Vagina (tissue), 2 donors: ENCODE results near the gene NCOA4. TPM values are rescaled to one million over a fixed set of nuclear protein-coding genes. Genes with fewer than 3 reads are reported as not detected.
A peak's percentile ranks its signal among the peaks of the same experiment; 100 is the strongest.
"Not testable (repeated sequence)": the region's sequence is repeated elsewhere in the genome, so short reads cannot be mapped to it uniquely, and the experiment has no call there.

Experiments
- DNase-seq, 2 donors: peaks; one replicate each; pipeline ENCODE4 v3.0.0-alpha.2; 2017; ENCODE audit errors: extremely low spot score in 2 of 2
- H3K27ac ChIP-seq: fragments of 200-600 bp; sonication (generic); one replicate; pipeline ENCODE4 v1.5.1; 2019
- H3K27me3 ChIP-seq: fragments of 200-600 bp; sonication (generic); one replicate; pipeline ENCODE4 v1.5.1; 2019
- H3K36me3 ChIP-seq, 2 donors: fragments of 200-600 bp; sonication (generic); one replicate each; pipeline ENCODE4 v1.5.1; 2017 to 2019
- H3K4me1 ChIP-seq: fragments of 200-600 bp; sonication (generic); one replicate; pipeline ENCODE4 v1.5.1; 2019
- H3K4me3 ChIP-seq, 2 donors: fragments of 200-600 bp; sonication (generic); 1 replicate in 1 of 2; 2 replicates in 1 of 2; pipeline ENCODE4 v1.5.1; 2016 to 2019
- H3K9me3 ChIP-seq: fragments of 200-600 bp; sonication (generic); one replicate; pipeline ENCODE4 v1.5.1; 2019
- CTCF ChIP-seq, 3 experiments: fragments of 450-650 bp in 2 of 3; fragments of 200-600 bp in 1 of 3; sonication (generic) in 1 of 3; IDR thresholded peaks; one replicate each; pipeline ENCODE4 v1.5.1; 2017 to 2019; ENCODE audit warnings: antibody characterized with exemption in 3 of 3, mild to moderate bottlenecking in 2 of 3, moderate library complexity in 2 of 3
- POLR2A ChIP-seq, 2 donors: fragments of 450-650 bp; IDR thresholded peaks; one replicate each; pipeline ENCODE4 v1.6.1; 2017; ENCODE audit warnings: antibody characterized with exemption in 2 of 2, mild to moderate bottlenecking in 2 of 2, moderate library complexity in 2 of 2
- POLR2AphosphoS5 ChIP-seq, 2 donors: sonication (generic); formaldehyde crosslinking; IDR thresholded peaks; one replicate each; pipeline ENCODE4 v1.9.0; 2017; ENCODE audit warnings: antibody characterized with exemption in 2 of 2, mild to moderate bottlenecking in 2 of 2, low read depth in 1 of 2; ENCODE audit not compliant: insufficient read depth in 1 of 2
- intact Hi-C: fragments of 100-400 bp; cut with DNase I; formaldehyde crosslinking; loops from one replicate; pipeline ENCODE4 v1.15.1; 2023
- total RNA-seq: library from RNA; depleted of rRNA; stranded (reverse); fragments of >200 nt; gene quantifications from one replicate; pipeline ENCODE4 v1.2.3, GENCODE V29; 2016

NCOA4 gene
- total RNA-seq, 1 donor from 2014 or later, result 110 TPM

DNA sequence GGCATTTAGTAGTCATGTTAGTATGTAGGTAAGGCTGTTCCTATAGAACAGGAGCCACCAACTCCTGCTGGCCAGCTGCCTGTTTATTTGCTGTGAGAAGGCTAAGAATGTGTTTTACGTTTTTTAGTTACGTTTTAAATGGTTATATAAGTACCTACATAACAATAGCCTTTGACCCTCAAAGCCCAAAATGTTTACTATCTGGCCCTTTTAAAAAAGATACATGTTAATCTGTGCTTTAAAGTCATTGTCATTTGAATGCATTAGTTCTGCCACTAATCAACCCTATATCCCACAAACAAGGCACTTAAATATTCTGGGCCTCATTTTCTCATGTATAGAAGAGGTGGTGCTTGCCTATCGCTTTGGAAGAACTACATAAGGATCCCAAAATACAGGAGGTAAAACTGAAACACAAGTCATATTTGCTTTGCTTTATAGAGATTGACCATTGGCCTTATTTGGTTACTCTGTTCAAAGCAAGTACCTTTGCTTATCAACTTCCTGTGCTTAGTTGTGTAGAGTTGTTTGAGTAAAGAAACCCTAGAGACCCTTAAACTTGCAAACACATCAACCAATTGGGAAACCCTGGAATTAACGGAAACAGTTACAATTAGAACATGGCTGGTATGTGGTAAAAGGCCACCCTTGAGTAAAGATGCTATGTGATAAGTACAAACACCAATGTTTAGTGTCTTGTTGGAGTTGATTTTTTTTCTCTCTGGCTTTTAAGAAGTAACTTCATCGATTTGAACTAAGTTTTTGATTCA lies 32.2 kb downstream of the NCOA4 start:
- Histone ChIP-seq H3K27me3 (no peaks in the 10 kb centered on the region), H3K4me1 (no peaks in the 10 kb centered on the region), H3K27ac (no peak overlapping the region), H3K36me3 (peaks cover 4 to 40% of the 10 kb centered on the region in 2 donors), H3K9me3 (no peaks in the 10 kb centered on the region), H3K4me3 (no peak overlapping the region)
- DNase-seq, result no peak
- intact Hi-C loops, result no loop called here
- TF ChIP-seq POLR2AphosphoS5 (IDR thresholded peaks at IDR 0.05; ENCODE audit: insufficient read depth in 1 of 2, low read depth in 1 of 2), result no peak
- TF ChIP-seq POLR2A (IDR thresholded peaks at IDR 0.05), result no peak
- no peak for TF ChIP-seq CTCF (IDR thresholded peaks at IDR 0.05)

- Histone ChIP-seq H3K27ac (no peak overlapping the region), H3K9me3 (no peaks in the 10 kb centered on the region), H3K4me1 (no peaks in the 10 kb centered on the region), H3K27me3 (no peaks in the 10 kb centered on the region), H3K36me3 (peaks cover 4 to 34% of the 10 kb centered on the region in 2 donors), H3K4me3 (no peak overlapping the region)
- DNase-seq, result no peak
- intact Hi-C loops, result no loop called here
- TF ChIP-seq CTCF (IDR thresholded peaks at IDR 0.05) (no peak), POLR2A (IDR thresholded peaks at IDR 0.05) (no peak), POLR2AphosphoS5 (IDR thresholded peaks at IDR 0.05; ENCODE audit: insufficient read depth in 1 of 2, low read depth in 1 of 2) (no peak)
Measured at GRCh38 chr10:45997557-45997956, 32.9 kb downstream of the NCOA4 start.

GRCh38 chr10:45985590-45985989 lies 44.8 kb downstream of the NCOA4 start:
- not testable (repeated sequence) for H3K27ac ChIP-seq, H3K4me1 ChIP-seq, H3K27me3 ChIP-seq, H3K9me3 ChIP-seq, DNase-seq, H3K4me3 ChIP-seq, H3K36me3 ChIP-seq
- intact Hi-C loops, result loop anchor here (5.0 kb wide), 1 partner anchor 408 kb away; no protein-coding TSS in a partner anchor

DNA sequence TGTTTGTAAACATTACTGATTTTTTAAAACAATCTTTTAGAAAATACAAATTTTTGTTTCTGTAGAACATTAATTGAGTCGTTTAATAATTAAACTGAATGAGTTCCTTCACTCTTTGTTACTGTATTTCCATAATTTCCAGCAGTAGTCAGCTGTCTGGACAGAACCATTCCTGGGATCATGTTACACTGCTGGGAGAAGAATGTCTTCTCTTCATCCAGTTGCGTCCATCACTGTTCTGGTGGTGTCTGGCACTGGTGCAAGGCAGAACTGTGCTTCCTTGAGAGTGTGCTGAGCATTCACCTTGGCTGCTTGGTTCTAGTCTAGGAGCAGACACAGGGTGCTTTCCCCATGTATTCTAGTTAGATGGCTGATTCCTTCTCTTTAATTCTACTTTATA lies 46.0 kb downstream of the NCOA4 start:
- H3K4me3 ChIP-seq, DNase-seq, H3K27ac ChIP-seq, H3K27me3 ChIP-seq, H3K4me1 ChIP-seq, intact Hi-C loops, H3K36me3 ChIP-seq, H3K9me3 ChIP-seq: not testable (repeated sequence)

DNA sequence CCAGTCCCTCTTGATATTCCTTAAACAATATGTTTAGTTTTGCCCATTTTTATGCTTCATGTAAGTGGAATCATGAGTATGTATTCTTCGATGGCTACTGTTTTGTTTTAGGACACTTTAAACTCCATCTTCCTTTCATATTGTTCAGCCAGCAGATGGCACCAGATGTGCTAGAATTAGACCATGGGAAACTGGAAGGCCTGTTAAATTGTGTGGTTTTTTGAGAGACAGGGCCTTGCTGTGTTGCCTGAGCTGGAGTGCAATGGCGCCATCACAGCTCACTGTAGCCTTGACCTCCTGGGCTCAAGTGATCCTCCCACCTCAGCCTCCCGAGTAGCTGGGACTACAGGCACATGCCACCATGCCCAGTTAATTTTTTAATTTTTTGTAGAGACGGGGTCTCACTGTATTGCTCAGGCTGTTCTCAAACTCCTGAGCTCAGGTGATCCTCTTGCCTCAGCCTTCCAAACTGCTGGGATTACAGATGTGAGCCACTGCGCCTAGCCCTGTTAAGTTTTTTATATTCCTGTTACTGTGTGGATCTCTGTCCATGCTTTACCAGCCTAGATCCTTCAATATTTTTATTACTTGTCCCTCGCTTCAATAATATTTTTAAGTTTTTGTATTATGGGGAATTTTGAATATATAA lies 46.8 kb downstream of the NCOA4 start:
- DNase-seq, H3K4me3 ChIP-seq, intact Hi-C loops, H3K27me3 ChIP-seq, H3K4me1 ChIP-seq, H3K36me3 ChIP-seq, H3K27ac ChIP-seq, H3K9me3 ChIP-seq: not testable (repeated sequence)

DNA sequence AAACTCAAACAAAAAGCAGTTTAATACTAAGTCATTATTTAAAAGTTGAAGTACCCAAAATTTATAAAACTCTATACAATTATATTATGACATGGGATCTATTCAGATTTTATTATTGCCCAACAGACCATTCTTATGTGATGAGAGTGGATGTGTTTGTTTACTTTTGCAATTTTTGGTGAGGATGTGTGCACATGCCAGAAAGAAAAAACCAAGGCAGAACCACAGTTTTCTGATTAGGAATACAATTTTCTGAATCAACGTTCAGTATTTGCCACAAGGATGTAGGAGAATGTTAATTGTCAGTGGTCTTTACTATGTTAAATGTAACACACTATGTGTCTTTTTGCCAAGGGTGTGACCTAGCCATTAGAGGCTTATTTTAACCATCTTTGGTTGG lies 49.1 kb downstream of the NCOA4 start:
- H3K36me3 ChIP-seq, H3K9me3 ChIP-seq, H3K27me3 ChIP-seq, intact Hi-C loops, H3K27ac ChIP-seq, H3K4me1 ChIP-seq, H3K4me3 ChIP-seq, DNase-seq: not testable (repeated sequence)

- H3K4me1 ChIP-seq, H3K27ac ChIP-seq, H3K4me3 ChIP-seq, DNase-seq, intact Hi-C loops, H3K27me3 ChIP-seq, H3K9me3 ChIP-seq, H3K36me3 ChIP-seq: not testable (repeated sequence)
Measured at GRCh38 chr10:45978554-45978953, 51.9 kb downstream of the NCOA4 start.

DNA sequence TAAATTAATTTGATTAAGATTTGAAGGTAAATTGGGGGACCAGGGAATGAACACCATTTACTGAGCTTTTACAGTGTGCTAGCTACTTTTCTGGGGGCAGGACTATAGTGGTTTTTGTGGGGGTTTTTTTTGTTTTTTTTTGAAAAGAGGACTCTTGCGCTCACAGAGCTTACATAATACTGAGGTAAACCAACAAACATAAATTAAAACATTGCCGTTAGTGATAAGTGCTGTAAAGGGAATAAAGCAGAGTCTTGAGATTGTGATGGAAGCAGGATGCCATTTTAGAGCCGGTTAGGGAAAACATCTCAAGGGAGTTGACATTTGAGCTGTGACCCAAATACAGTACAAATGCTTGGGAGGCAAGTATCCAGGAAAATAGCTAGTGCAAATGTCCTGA lies 56.4 kb downstream of the NCOA4 start:
- H3K27ac ChIP-seq, H3K27me3 ChIP-seq, H3K36me3 ChIP-seq, intact Hi-C loops, DNase-seq, H3K9me3 ChIP-seq, H3K4me3 ChIP-seq: not testable (repeated sequence)
- peaks cover 22% of the 10 kb centered on the region for H3K4me1 ChIP-seq

- H3K36me3 ChIP-seq, DNase-seq, intact Hi-C loops, H3K9me3 ChIP-seq, H3K27me3 ChIP-seq: not testable (repeated sequence)
- Histone ChIP-seq H3K27ac (peak overlapping the region; percentile 58), H3K4me3 (peak overlapping the region; percentile 78 to 86), H3K4me1 (peaks cover 22% of the 10 kb centered on the region)
Measured at GRCh38 chr10:45972813-45973169, 57.6 kb downstream of the NCOA4 start.
